ENCODE measurements around the gene FKBP1A.

- TF ChIP-seq NFIC (IDR thresholded peaks at IDR 0.05): no peak
- no peak for TF ChIP-seq CEBPB (IDR thresholded peaks at IDR 0.05)
- TF ChIP-seq, protein P1, sequence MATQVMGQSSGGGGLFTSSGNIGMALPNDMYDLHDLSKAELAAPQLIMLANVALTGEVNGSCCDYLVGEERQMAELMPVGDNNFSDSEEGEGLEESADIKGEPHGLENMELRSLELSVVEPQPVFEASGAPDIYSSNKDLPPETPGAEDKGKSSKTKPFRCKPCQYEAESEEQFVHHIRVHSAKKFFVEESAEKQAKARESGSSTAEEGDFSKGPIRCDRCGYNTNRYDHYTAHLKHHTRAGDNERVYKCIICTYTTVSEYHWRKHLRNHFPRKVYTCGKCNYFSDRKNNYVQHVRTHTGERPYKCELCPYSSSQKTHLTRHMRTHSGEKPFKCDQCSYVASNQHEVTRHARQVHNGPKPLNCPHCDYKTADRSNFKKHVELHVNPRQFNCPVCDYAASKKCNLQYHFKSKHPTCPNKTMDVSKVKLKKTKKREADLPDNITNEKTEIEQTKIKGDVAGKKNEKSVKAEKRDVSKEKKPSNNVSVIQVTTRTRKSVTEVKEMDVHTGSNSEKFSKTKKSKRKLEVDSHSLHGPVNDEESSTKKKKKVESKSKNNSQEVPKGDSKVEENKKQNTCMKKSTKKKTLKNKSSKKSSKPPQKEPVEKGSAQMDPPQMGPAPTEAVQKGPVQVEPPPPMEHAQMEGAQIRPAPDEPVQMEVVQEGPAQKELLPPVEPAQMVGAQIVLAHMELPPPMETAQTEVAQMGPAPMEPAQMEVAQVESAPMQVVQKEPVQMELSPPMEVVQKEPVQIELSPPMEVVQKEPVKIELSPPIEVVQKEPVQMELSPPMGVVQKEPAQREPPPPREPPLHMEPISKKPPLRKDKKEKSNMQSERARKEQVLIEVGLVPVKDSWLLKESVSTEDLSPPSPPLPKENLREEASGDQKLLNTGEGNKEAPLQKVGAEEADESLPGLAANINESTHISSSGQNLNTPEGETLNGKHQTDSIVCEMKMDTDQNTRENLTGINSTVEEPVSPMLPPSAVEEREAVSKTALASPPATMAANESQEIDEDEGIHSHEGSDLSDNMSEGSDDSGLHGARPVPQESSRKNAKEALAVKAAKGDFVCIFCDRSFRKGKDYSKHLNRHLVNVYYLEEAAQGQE (IDR thresholded peaks at IDR 0.05; ENCODE audit: low read depth): no peak
- no peak for TF ChIP-seq EP300 (IDR thresholded peaks at IDR 0.05; ENCODE audit: borderline replicate concordance)
- no peak for TF ChIP-seq ZBTB7A (IDR thresholded peaks at IDR 0.05; ENCODE audit: low read depth)
- TF ChIP-seq TCF12 (IDR thresholded peaks at IDR 0.05; ENCODE audit: low read depth): no peak
- TF ChIP-seq MAX (IDR thresholded peaks at IDR 0.05): no peak
- no peak for TF ChIP-seq CREB1 (IDR thresholded peaks at IDR 0.05; ENCODE audit: low read depth)
- TF ChIP-seq, protein P2, sequence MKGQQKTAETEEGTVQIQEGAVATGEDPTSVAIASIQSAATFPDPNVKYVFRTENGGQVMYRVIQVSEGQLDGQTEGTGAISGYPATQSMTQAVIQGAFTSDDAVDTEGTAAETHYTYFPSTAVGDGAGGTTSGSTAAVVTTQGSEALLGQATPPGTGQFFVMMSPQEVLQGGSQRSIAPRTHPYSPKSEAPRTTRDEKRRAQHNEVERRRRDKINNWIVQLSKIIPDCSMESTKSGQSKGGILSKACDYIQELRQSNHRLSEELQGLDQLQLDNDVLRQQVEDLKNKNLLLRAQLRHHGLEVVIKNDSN (IDR thresholded peaks at IDR 0.05): no peak
- TF ChIP-seq EGR1 (IDR thresholded peaks at IDR 0.05): no peak
- no peak for TF ChIP-seq RAD21 (IDR thresholded peaks at IDR 0.05; ENCODE audit: low read depth)
- no peak for TF ChIP-seq FOXM1 (IDR thresholded peaks at IDR 0.05; ENCODE audit: borderline replicate concordance, low read depth)
Measured at GRCh38 chr20:1331801-1332453, 60.9 kb downstream of the FKBP1A start.

All from Ishikawa (cell line).